Sigmoid colon (tissue), 4 donors: Measurements from ENCODE around the gene LETM1.

ENCODE experiments used
- EP300 ChIP-seq, 4 donors: sonication (generic); formaldehyde crosslinking; IDR thresholded peaks; one replicate each; pipeline ENCODE4 v1.6.1; 2017; ENCODE audit warnings: antibody characterized with exemption in 4 of 4
- TF ChIP-seq, protein P1 (sequence below), 4 experiments: fragments of 450-650 bp in 3 of 4; fragments of 200-600 bp in 1 of 4; IDR thresholded peaks; one replicate each; pipeline ENCODE4 v1.5.1; 2016 to 2019; ENCODE audit warnings: antibody characterized with exemption in 4 of 4, mild to moderate bottlenecking in 3 of 4, moderate library complexity in 2 of 4

DNA sequence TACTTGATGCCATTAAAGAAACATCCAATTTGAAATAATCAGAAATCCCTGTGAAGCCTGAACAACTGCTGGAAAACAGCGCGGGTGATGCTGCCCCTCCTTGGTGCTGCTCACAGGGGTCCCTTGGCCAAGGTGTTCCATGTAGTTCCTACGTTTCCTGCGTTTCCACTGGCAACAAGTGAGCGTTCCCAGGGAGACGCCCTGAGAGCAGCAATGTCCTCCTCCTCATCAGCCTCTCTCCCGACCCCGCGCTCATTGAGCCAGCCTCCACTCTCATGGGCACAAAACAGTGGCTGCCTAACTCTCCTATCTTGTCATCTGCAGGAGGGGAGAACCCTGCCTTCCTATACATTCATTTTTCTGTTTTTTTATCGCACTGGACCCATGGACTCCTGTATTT, 18.9 kb downstream of the LETM1 start:
- TF ChIP-seq, protein P1, sequence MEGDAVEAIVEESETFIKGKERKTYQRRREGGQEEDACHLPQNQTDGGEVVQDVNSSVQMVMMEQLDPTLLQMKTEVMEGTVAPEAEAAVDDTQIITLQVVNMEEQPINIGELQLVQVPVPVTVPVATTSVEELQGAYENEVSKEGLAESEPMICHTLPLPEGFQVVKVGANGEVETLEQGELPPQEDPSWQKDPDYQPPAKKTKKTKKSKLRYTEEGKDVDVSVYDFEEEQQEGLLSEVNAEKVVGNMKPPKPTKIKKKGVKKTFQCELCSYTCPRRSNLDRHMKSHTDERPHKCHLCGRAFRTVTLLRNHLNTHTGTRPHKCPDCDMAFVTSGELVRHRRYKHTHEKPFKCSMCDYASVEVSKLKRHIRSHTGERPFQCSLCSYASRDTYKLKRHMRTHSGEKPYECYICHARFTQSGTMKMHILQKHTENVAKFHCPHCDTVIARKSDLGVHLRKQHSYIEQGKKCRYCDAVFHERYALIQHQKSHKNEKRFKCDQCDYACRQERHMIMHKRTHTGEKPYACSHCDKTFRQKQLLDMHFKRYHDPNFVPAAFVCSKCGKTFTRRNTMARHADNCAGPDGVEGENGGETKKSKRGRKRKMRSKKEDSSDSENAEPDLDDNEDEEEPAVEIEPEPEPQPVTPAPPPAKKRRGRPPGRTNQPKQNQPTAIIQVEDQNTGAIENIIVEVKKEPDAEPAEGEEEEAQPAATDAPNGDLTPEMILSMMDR (IDR thresholded peaks at IDR 0.05), result no peak
- no peak for TF ChIP-seq EP300 (IDR thresholded peaks at IDR 0.05)
